Caco-2 (cell line): Measurements from ENCODE around the gene ANO6. TPM values are rescaled to one million over a fixed set of nuclear protein-coding genes. Genes with fewer than 3 reads are reported as not detected.

Experiments
- BruUV-seq: library from RNA; stranded (reverse); fragments of 400-500 nt; replicated peaks from 2 replicates; lab custom pipeline; 2021; lab: Mats Ljungman, UMichigan
- CTCF ChIA-PET: fragments of 300-600 bp; sonication (Branson Sonifier 250); formaldehyde crosslinking; loops from one replicate; lab custom pipeline; 2022; ENCODE audit warnings: antibody characterized with exemption; lab: Charles Lee
- POLR2A ChIA-PET: fragments of 300-600 bp; sonication (Branson Sonifier 250); formaldehyde crosslinking; loops from one replicate; lab custom pipeline; 2022; ENCODE audit warnings: antibody characterized with exemption; lab: Charles Lee
- DNase-seq, 2 experiments: peaks; one replicate each; pipeline versions ENCODE4 v3.0.0 to v3.0.0-alpha.2; 2020 to 2022
- H3K27me3 ChIP-seq: replicated peaks from 2 replicates; pipeline ENCODE4 v1.6.0; 2011; ENCODE audit warnings: low read length; ENCODE audit not compliant: control insufficient read depth, insufficient read depth
- H3K36me3 ChIP-seq: 2 replicates; pipeline ENCODE4 v1.5.1; 2011; ENCODE audit warnings: low read length; ENCODE audit not compliant: control insufficient read depth, insufficient read depth
- H3K4me1 ChIP-seq: fragments of 250-450 bp; sonication (Bioruptor Pico); 2 replicates; pipeline ENCODE4 v1.5.1; 2020; ENCODE audit warnings: mild to moderate bottlenecking
- H3K4me3 ChIP-seq: 2 replicates; pipeline ENCODE4 v1.5.1; 2011; ENCODE audit warnings: low read depth, mild to moderate bottlenecking, control low read depth, low read length
- H3K9me3 ChIP-seq: fragments of 250-450 bp; sonication (Bioruptor Pico); 2 replicates; pipeline ENCODE4 v1.5.1; 2020; ENCODE audit warnings: mild to moderate bottlenecking, moderate library complexity
- H3K27ac Mint-ChIP-seq: one replicate; pipeline ENCODE4 v1.8.0; 2022; ENCODE audit warnings: mixed read lengths; ENCODE audit not compliant: unreplicated experiment
- H3K27me3 Mint-ChIP-seq: one replicate; pipeline ENCODE4 v1.8.0; 2022; ENCODE audit warnings: mixed read lengths; ENCODE audit not compliant: insufficient read depth, unreplicated experiment
- H3K36me3 Mint-ChIP-seq: one replicate; pipeline ENCODE4 v1.8.0; 2022; ENCODE audit warnings: mild to moderate bottlenecking, mixed read lengths; ENCODE audit not compliant: insufficient read depth, unreplicated experiment
- H3K4me1 Mint-ChIP-seq: one replicate; pipeline ENCODE4 v1.8.0; 2022; ENCODE audit warnings: low read depth, mixed read lengths; ENCODE audit not compliant: unreplicated experiment
- H3K4me3 Mint-ChIP-seq: one replicate; pipeline ENCODE4 v1.8.0; 2022; ENCODE audit warnings: mild to moderate bottlenecking, moderate library complexity, mixed read lengths; ENCODE audit not compliant: unreplicated experiment
- H3K9me3 Mint-ChIP-seq: one replicate; pipeline ENCODE4 v1.8.0; 2022; ENCODE audit warnings: mixed read lengths; ENCODE audit not compliant: unreplicated experiment
- intact Hi-C: fragments of 100-400 bp; cut with micrococcal nuclease; formaldehyde crosslinking; loops from one replicate; pipeline ENCODE4 v1.10.0; 2022; ENCODE audit not compliant: unreplicated experiment
- total RNA-seq: library from RNA; stranded (reverse); gene quantifications from 2 replicates; pipeline ENCODE4 v1.2.3, GENCODE V29; 2022
- TF ChIP-seq, protein P1 (sequence below), 2 experiments: fragments of 200-600 bp in 1 of 2; IDR thresholded peaks; 1 replicate in 1 of 2; 2 replicates in 1 of 2; pipeline versions ENCODE4 v1.5.1 to v1.8.0; 2011 to 2022; ENCODE audit warnings: antibody characterized with exemption in 1 of 2, control low read depth in 1 of 2, inconsistent platforms in 1 of 2, low read depth in 1 of 2, low read length in 1 of 2, mild to moderate bottlenecking in 1 of 2, moderate library complexity in 1 of 2; ENCODE audit not compliant: insufficient read depth in 1 of 2, severe bottlenecking in 1 of 2, unreplicated experiment in 1 of 2

Gene ANO6
- total RNA-seq, 1 experiment from 2014 or later: 126 TPM

DNA sequence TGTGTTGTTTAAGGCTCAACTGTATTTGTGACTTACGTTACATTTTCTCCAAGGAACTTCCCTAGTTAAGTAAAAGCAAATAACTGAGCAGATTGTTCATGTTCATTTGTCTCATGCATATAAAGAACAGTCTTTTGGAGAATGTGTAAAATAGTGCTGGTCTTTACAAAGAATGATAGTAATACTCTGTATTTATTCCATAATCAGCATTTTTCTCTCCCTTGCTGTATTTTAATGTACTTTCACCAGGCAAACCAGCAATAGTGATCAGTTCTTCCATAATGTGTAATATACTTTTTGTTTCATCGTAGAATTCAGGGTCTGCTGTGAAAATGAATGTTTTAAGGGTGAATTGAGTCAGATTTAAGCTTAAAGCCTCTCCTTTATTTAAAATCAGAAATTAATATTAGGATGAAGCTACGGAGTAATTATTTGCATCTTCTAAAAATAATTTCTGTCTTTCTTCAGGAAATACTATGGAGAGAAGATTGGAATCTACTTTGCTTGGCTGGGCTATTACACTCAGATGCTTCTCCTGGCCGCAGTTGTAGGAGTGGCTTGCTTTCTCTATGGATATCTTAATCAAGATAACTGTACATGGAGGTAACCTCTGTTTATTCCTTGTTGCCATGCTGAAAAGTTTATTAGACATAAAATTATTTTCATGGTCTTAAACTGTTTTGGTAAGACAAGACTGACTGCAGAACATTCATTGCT is 141.1 kb downstream of the ANO6 start:
- H3K27me3 Mint-ChIP-seq: no peaks in the 10 kb centered on the region
- H3K36me3 ChIP-seq: peaks cover 3% of the 10 kb centered on the region; the same call in 1 of the 2 replicates
- H3K9me3 ChIP-seq: peaks cover 11% of the 10 kb centered on the region; the same call in 1 of the 2 replicates
- no peak for DNase-seq
- TF ChIP-seq, protein P1, sequence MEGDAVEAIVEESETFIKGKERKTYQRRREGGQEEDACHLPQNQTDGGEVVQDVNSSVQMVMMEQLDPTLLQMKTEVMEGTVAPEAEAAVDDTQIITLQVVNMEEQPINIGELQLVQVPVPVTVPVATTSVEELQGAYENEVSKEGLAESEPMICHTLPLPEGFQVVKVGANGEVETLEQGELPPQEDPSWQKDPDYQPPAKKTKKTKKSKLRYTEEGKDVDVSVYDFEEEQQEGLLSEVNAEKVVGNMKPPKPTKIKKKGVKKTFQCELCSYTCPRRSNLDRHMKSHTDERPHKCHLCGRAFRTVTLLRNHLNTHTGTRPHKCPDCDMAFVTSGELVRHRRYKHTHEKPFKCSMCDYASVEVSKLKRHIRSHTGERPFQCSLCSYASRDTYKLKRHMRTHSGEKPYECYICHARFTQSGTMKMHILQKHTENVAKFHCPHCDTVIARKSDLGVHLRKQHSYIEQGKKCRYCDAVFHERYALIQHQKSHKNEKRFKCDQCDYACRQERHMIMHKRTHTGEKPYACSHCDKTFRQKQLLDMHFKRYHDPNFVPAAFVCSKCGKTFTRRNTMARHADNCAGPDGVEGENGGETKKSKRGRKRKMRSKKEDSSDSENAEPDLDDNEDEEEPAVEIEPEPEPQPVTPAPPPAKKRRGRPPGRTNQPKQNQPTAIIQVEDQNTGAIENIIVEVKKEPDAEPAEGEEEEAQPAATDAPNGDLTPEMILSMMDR (IDR thresholded peaks at IDR 0.05; ENCODE audit: insufficient read depth in 1 of 2, low read depth in 1 of 2, low read length in 1 of 2, severe bottlenecking in 1 of 2, unreplicated experiment in 1 of 2): no peak
- POLR2A ChIA-PET: no interaction called here
- peaks cover 34% of the 10 kb centered on the region for H3K4me1 ChIP-seq
- H3K27me3 ChIP-seq: no peaks in the 10 kb centered on the region
- intact Hi-C loops: no loop called here
- H3K4me3 Mint-ChIP-seq: no peak overlapping the region
- H3K27ac Mint-ChIP-seq: no peak overlapping the region
- BruUV-seq: no TSS peak
- CTCF ChIA-PET: no interaction called here
- peaks cover 75% of the 10 kb centered on the region for H3K36me3 Mint-ChIP-seq
- no peak overlapping the region for H3K4me3 ChIP-seq
- H3K4me1 Mint-ChIP-seq: peaks cover 30% of the 10 kb centered on the region
- peaks cover 8% of the 10 kb centered on the region for H3K9me3 Mint-ChIP-seq

- CTCF ChIA-PET: no interaction called here
- H3K27ac Mint-ChIP-seq: no peak overlapping the region
- intact Hi-C loops: no loop called here
- Histone ChIP-seq H3K27me3 (no peaks in the 10 kb centered on the region), H3K4me3 (no peak overlapping the region), H3K36me3 (peaks cover 3% of the 10 kb centered on the region; the same call in 1 of the 2 replicates), H3K4me1 (peaks cover 32% of the 10 kb centered on the region), H3K9me3 (peaks cover 19% of the 10 kb centered on the region)
- H3K4me3 Mint-ChIP-seq: no peak overlapping the region
- H3K4me1 Mint-ChIP-seq: peaks cover 27% of the 10 kb centered on the region
- POLR2A ChIA-PET: no interaction called here
- DNase-seq: no peak
- H3K36me3 Mint-ChIP-seq: peaks cover 76% of the 10 kb centered on the region
- H3K9me3 Mint-ChIP-seq: peaks cover 16% of the 10 kb centered on the region
- BruUV-seq: no TSS peak
- TF ChIP-seq, protein P1 (IDR thresholded peaks at IDR 0.05; ENCODE audit: insufficient read depth in 1 of 2, low read depth in 1 of 2, low read length in 1 of 2, severe bottlenecking in 1 of 2, unreplicated experiment in 1 of 2): no peak
- no peaks in the 10 kb centered on the region for H3K27me3 Mint-ChIP-seq
Observed at GRCh38 chr12:45357539-45358417, 141.9 kb downstream of the ANO6 start.

GRCh38 chr12:45362291-45362690 is 146.4 kb downstream of the ANO6 start:
- H3K4me1 Mint-ChIP-seq: peaks cover 8% of the 10 kb centered on the region
- TF ChIP-seq, protein P1 (IDR thresholded peaks at IDR 0.05; ENCODE audit: insufficient read depth in 1 of 2, low read depth in 1 of 2, low read length in 1 of 2, severe bottlenecking in 1 of 2, unreplicated experiment in 1 of 2): no peak
- H3K9me3 Mint-ChIP-seq: peaks cover 32% of the 10 kb centered on the region
- ChIA-PET CTCF (no interaction called here), POLR2A (no interaction called here)
- Histone ChIP-seq H3K36me3 (peaks cover 1% of the 10 kb centered on the region), H3K4me1 (no peaks in the 10 kb centered on the region; the same call in 1 of the 2 replicates), H3K4me3 (no peak overlapping the region), H3K9me3 (peaks cover 28% of the 10 kb centered on the region), H3K27me3 (no peaks in the 10 kb centered on the region)
- no peak overlapping the region for H3K4me3 Mint-ChIP-seq
- H3K36me3 Mint-ChIP-seq: peaks cover 73% of the 10 kb centered on the region
- BruUV-seq: no TSS peak
- H3K27ac Mint-ChIP-seq: no peak overlapping the region
- intact Hi-C loops: no loop called here
- no peak for DNase-seq
- H3K27me3 Mint-ChIP-seq: no peaks in the 10 kb centered on the region
